Measurements from ENCODE around the gene MFGE8. TPM values are rescaled to one million over a fixed set of nuclear protein-coding genes. Genes with fewer than 3 reads are reported as not detected.

Gene MFGE8
- polyA plus RNA-seq, 1 donor (not counting 4 experiments of a cell fraction or from before 2014, with no cell fraction given), result 55.3 TPM

DNA sequence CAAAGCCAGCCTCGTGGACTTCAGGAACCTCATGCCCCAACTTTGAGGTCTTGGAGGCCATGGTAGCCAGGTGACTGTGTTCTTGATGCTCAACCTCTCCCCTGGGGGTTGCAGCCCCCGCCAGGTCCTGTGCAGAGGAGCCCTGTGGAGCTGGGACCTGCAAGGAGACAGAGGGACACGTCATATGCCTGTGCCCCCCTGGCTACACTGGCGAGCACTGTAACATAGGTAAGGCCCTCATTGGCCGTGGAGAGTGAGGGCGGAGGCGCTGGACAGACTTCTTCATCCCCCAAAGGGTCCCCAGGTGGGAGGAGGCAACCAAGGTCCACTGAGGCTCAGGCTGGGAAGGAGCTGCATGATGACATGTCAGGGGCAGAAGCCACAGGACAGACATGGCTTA lies 53.0 kb downstream of the MFGE8 start:
- no peak for DNase-seq (ENCODE audit: low read depth, low spot score)
- Histone ChIP-seq H3K36me3 (ENCODE audit: control insufficient read depth in 2 of 2, extremely low read depth in 1 of 2, insufficient read depth in 2 of 2, low read length in 2 of 2) (no peaks in the 10 kb centered on the region), H3K4me3 (ENCODE audit: control insufficient read depth in 2 of 3, extremely low read depth in 1 of 3, insufficient read depth in 2 of 3, low read depth in 1 of 3, low read length in 3 of 3) (no peak overlapping the region), H3K27ac (ENCODE audit: control insufficient read depth, insufficient read depth, low read length) (no peak overlapping the region), H3K9me3 (ENCODE audit: control insufficient read depth, low read depth, low read length) (no peaks in the 10 kb centered on the region), H4K20me1 (ENCODE audit: control insufficient read depth, extremely low read depth, insufficient read depth, low read length) (no peaks in the 10 kb centered on the region), H3K9me1 (ENCODE audit: control insufficient read depth, extremely low read depth, insufficient read depth, low read length) (no peaks in the 10 kb centered on the region), H3K27me3 (ENCODE audit: control insufficient read depth, extremely low read depth, insufficient read depth, low read length) (no peaks in the 10 kb centered on the region), H3K79me2 (ENCODE audit: control insufficient read depth, insufficient read depth, low read length) (no peaks in the 10 kb centered on the region), H3K4me1 (ENCODE audit: control insufficient read depth, extremely low read depth, insufficient read depth, low read length) (no peaks in the 10 kb centered on the region), H2AFZ (ENCODE audit: control insufficient read depth, low read length) (no peak overlapping the region), H3K4me2 (ENCODE audit: control insufficient read depth, extremely low read depth, insufficient read depth, low read depth, low read length) (no peak overlapping the region), H3K9ac (ENCODE audit: control insufficient read depth, extremely low read depth, insufficient read depth, low read length) (no peak overlapping the region)
- dilution Hi-C loops (cut with MboI; ENCODE audit: extremely low pct_ligation_motif_present, low sequenced_read_pairs), result no loop called here
- TF ChIP-seq, protein P1, sequence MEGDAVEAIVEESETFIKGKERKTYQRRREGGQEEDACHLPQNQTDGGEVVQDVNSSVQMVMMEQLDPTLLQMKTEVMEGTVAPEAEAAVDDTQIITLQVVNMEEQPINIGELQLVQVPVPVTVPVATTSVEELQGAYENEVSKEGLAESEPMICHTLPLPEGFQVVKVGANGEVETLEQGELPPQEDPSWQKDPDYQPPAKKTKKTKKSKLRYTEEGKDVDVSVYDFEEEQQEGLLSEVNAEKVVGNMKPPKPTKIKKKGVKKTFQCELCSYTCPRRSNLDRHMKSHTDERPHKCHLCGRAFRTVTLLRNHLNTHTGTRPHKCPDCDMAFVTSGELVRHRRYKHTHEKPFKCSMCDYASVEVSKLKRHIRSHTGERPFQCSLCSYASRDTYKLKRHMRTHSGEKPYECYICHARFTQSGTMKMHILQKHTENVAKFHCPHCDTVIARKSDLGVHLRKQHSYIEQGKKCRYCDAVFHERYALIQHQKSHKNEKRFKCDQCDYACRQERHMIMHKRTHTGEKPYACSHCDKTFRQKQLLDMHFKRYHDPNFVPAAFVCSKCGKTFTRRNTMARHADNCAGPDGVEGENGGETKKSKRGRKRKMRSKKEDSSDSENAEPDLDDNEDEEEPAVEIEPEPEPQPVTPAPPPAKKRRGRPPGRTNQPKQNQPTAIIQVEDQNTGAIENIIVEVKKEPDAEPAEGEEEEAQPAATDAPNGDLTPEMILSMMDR (optimal IDR thresholded peaks at IDR 0.05 in 1 of 3, IDR thresholded peaks at IDR 0.05 in 1 of 3, conservative IDR thresholded peaks at IDR 0.05 in 1 of 3; ENCODE audit: extremely low read depth in 1 of 3, insufficient read depth in 2 of 3, low read length in 3 of 3), result no peak
- no peak for TF ChIP-seq EZH2 (IDR thresholded peaks at IDR 0.05; ENCODE audit: low read length)
- no peak for FAIRE-seq

DNA sequence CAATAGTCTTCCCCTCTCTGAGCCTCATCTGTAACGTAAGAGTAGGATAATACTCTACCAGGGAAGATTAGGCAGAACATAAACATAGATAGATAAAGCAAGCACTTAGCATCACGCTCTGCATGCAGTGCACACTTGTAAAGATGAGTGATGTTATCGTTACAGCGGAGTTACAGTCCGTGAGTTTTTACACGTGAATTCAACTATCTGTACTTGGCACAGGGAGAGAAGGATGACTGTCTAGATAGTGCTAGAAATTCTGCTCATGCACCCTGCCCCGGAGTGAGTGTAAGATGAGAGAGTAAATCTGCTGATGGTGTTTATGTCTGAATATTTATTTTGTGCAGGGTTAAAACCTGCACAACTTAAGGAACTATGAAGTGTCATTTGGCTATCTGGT lies 53.6 kb downstream of the MFGE8 start:
- H3K9ac ChIP-seq (ENCODE audit: control insufficient read depth, extremely low read depth, insufficient read depth, low read length), result no peak overlapping the region
- H3K4me3 ChIP-seq (ENCODE audit: control insufficient read depth in 2 of 3, extremely low read depth in 1 of 3, insufficient read depth in 2 of 3, low read depth in 1 of 3, low read length in 3 of 3), result no peak overlapping the region
- TF ChIP-seq EZH2 (IDR thresholded peaks at IDR 0.05; ENCODE audit: low read length), result no peak
- TF ChIP-seq, protein P1 (optimal IDR thresholded peaks at IDR 0.05 in 1 of 3, IDR thresholded peaks at IDR 0.05 in 1 of 3, conservative IDR thresholded peaks at IDR 0.05 in 1 of 3; ENCODE audit: extremely low read depth in 1 of 3, insufficient read depth in 2 of 3, low read length in 3 of 3), result no peak
- no peak overlapping the region for H2AFZ ChIP-seq (ENCODE audit: control insufficient read depth, low read length)
- H3K36me3 ChIP-seq (ENCODE audit: control insufficient read depth in 2 of 2, extremely low read depth in 1 of 2, insufficient read depth in 2 of 2, low read length in 2 of 2), result no peaks in the 10 kb centered on the region
- H3K79me2 ChIP-seq (ENCODE audit: control insufficient read depth, insufficient read depth, low read length), result no peaks in the 10 kb centered on the region
- no peaks in the 10 kb centered on the region for H3K9me3 ChIP-seq (ENCODE audit: control insufficient read depth, low read depth, low read length)
- no peaks in the 10 kb centered on the region for H3K4me1 ChIP-seq (ENCODE audit: control insufficient read depth, extremely low read depth, insufficient read depth, low read length)
- no peaks in the 10 kb centered on the region for H4K20me1 ChIP-seq (ENCODE audit: control insufficient read depth, extremely low read depth, insufficient read depth, low read length)
- H3K27ac ChIP-seq (ENCODE audit: control insufficient read depth, insufficient read depth, low read length), result no peak overlapping the region
- H3K4me2 ChIP-seq (ENCODE audit: control insufficient read depth, extremely low read depth, insufficient read depth, low read depth, low read length), result no peak overlapping the region
- H3K27me3 ChIP-seq (ENCODE audit: control insufficient read depth, extremely low read depth, insufficient read depth, low read length), result no peaks in the 10 kb centered on the region
- no peak for FAIRE-seq
- no peaks in the 10 kb centered on the region for H3K9me1 ChIP-seq (ENCODE audit: control insufficient read depth, extremely low read depth, insufficient read depth, low read length)
- DNase-seq (ENCODE audit: low read depth, low spot score), result no peak
- dilution Hi-C loops (cut with MboI; ENCODE audit: extremely low pct_ligation_motif_present, low sequenced_read_pairs), result no loop called here
